Endothelial cell of umbilical vein (primary cell): ENCODE data around the gene DLEC1. TPM values are rescaled to one million over a fixed set of nuclear protein-coding genes. Genes with fewer than 3 reads are reported as not detected.

Source experiments
- BruUV-seq: library from RNA; stranded (reverse); fragments of 400-500 nt; replicated peaks from 2 replicates; lab custom pipeline; 2021; lab: Mats Ljungman, UMichigan
- CTCF ChIA-PET: fragments of 300-600, 350-600 bp; sonication (Branson Sonifier 250); formaldehyde crosslinking; loops from one replicate; lab custom pipeline; 2021; ENCODE audit warnings: antibody characterized with exemption, inconsistent platforms; lab: Charles Lee
- POLR2A ChIA-PET: fragments of 300-600, 350-600 bp; sonication (Branson Sonifier 250); formaldehyde crosslinking; loops from one replicate; lab custom pipeline; 2021; ENCODE audit warnings: antibody characterized with exemption, inconsistent platforms; lab: Charles Lee
- DNase-seq: peaks from one replicate; pipeline ENCODE4 v3.0.0-alpha.2; 2011; ENCODE audit warnings: low read depth, low spot score
- FAIRE-seq: peaks from 2 replicates; lab custom pipeline; 2011; peaks lifted over from hg19 to GRCh38; lab: Jason Lieb, UNC
- H2AFZ ChIP-seq: 2 replicates; pipeline ENCODE4 v1.6.0; 2012; ENCODE audit warnings: low read depth, low read length, control low read depth, inconsistent platforms
- H3K27ac ChIP-seq: 2 replicates; pipeline ENCODE4 v1.5.1; 2011; ENCODE audit warnings: low read depth, mild to moderate bottlenecking, control low read depth, low read length, moderate library complexity; ENCODE audit not compliant: insufficient read depth
- H3K27me3 ChIP-seq, 2 experiments: 2 replicates each; pipeline versions ENCODE4 v1.6.0 to v1.6.1; 2011; ENCODE audit warnings: low read length in 2 of 2, mixed read lengths in 1 of 2; ENCODE audit not compliant: control insufficient read depth in 2 of 2, insufficient read depth in 2 of 2
- H3K36me3 ChIP-seq, 2 experiments: 2 replicates in 1 of 2; 3 replicates in 1 of 2; pipeline ENCODE4 v1.5.1; 2011; ENCODE audit warnings: low read length in 2 of 2, mild to moderate bottlenecking in 1 of 2, moderate library complexity in 1 of 2; ENCODE audit not compliant: control insufficient read depth in 2 of 2, insufficient read depth in 2 of 2; ENCODE audit errors: extremely low read depth in 1 of 2
- H3K4me1 ChIP-seq: 3 replicates; pipeline ENCODE4 v1.5.1; 2011; ENCODE audit warnings: mild to moderate bottlenecking, low read length; ENCODE audit not compliant: control insufficient read depth, insufficient read depth; ENCODE audit errors: extremely low read depth
- H3K4me2 ChIP-seq: 2 replicates; pipeline ENCODE4 v1.6.1; 2011; ENCODE audit warnings: low read length, control low read depth, mixed read lengths; ENCODE audit not compliant: insufficient read depth
- H3K4me3 ChIP-seq, 3 experiments: fragments of 200-600 bp in 1 of 3; sonication (generic), shearing (Covaris generic) in 1 of 3; replicated peaks in 1 of 3; 2 replicates each; pipeline ENCODE4 v1.5.1; 2011 to 2016; ENCODE audit warnings: control low read depth in 3 of 3, low read length in 3 of 3, mild to moderate bottlenecking in 2 of 3, inconsistent platforms in 1 of 3, low read depth in 1 of 3, moderate library complexity in 1 of 3; ENCODE audit not compliant: insufficient read depth in 1 of 3
- H3K79me2 ChIP-seq: 2 replicates; pipeline ENCODE4 v1.6.0; 2012; ENCODE audit warnings: low read length, inconsistent platforms; ENCODE audit not compliant: control insufficient read depth, insufficient read depth
- H3K9ac ChIP-seq: replicated peaks from 2 replicates; pipeline ENCODE3; 2011; ENCODE audit warnings: low read length, control low read depth; ENCODE audit not compliant: insufficient read depth; ENCODE audit errors: extremely low read depth
- H3K9me1 ChIP-seq: replicated peaks from 3 replicates; pipeline ENCODE4 v1.6.0; 2011; ENCODE audit warnings: mild to moderate bottlenecking, low read length; ENCODE audit not compliant: control insufficient read depth, insufficient read depth; ENCODE audit errors: extremely low read depth
- H3K9me3 ChIP-seq: replicated peaks from 2 replicates; pipeline ENCODE4 v1.5.1; 2012; ENCODE audit warnings: low read length, inconsistent platforms; ENCODE audit not compliant: control insufficient read depth, insufficient read depth
- H4K20me1 ChIP-seq: replicated peaks from 2 replicates; pipeline ENCODE3; 2011; ENCODE audit warnings: mild to moderate bottlenecking, low read length; ENCODE audit not compliant: control insufficient read depth, insufficient read depth; ENCODE audit errors: extremely low read depth
- EZH2 ChIP-seq: IDR thresholded peaks from 2 replicates; pipeline ENCODE4 v1.6.1; 2012; ENCODE audit warnings: borderline replicate concordance, low read depth, mild to moderate bottlenecking, moderate library complexity, low read length, inconsistent platforms; ENCODE audit not compliant: severe bottlenecking
- FOS ChIP-seq: IDR thresholded peaks from 2 replicates; pipeline ENCODE4 v1.6.1; 2011; ENCODE audit warnings: mild to moderate bottlenecking, low read length, moderate library complexity, borderline replicate concordance; ENCODE audit not compliant: insufficient read depth
- MYC ChIP-seq: IDR thresholded peaks from one replicate; pipeline ENCODE4 v1.6.1; 2011; ENCODE audit warnings: mild to moderate bottlenecking, low read depth, low read length
- POLR2A ChIP-seq: IDR thresholded peaks from 2 replicates; pipeline ENCODE4 v1.6.1; 2012; ENCODE audit warnings: low read depth, mild to moderate bottlenecking, control low read depth, low read length
- dilution Hi-C: fragments of 300-500 bp; cut with MboI; formaldehyde crosslinking; loops from one replicate; pipeline ENCODE4 v1.15.0; 2019; ENCODE audit warnings: low sequenced_read_pairs; ENCODE audit not compliant: extremely low pct_ligation_motif_present
- intact Hi-C: fragments of 100-400 bp; cut with micrococcal nuclease; formaldehyde crosslinking; loops from one replicate; pipeline ENCODE4 v1.10.0; 2022
- polyA plus RNA-seq, 4 experiments: library from polyadenylated mRNA; depleted of rRNA in 3 of 4; stranded (reverse) in 3 of 4; unstranded in 1 of 4; fragments of >200 nt; gene quantifications; 2 replicates each; pipeline versions ENCODE4 v1.2.1 to v1.2.3, GENCODE V29; 2011 to 2012; ENCODE audit warnings: missing spikeins in 1 of 4
- total RNA-seq: library from RNA; stranded (reverse); gene quantifications from 2 replicates; pipeline ENCODE4 v1.2.3, GENCODE V29; 2021
- TF ChIP-seq, protein P1 (sequence below): IDR thresholded peaks from 2 replicates; pipeline ENCODE4 v1.6.1; 2011; ENCODE audit not compliant: insufficient read depth, insufficient read length

Gene DLEC1
- total and polyA plus RNA-seq, 2 donors (not counting 3 experiments of a cell fraction or from before 2014, with no cell fraction given): not detected

DNA sequence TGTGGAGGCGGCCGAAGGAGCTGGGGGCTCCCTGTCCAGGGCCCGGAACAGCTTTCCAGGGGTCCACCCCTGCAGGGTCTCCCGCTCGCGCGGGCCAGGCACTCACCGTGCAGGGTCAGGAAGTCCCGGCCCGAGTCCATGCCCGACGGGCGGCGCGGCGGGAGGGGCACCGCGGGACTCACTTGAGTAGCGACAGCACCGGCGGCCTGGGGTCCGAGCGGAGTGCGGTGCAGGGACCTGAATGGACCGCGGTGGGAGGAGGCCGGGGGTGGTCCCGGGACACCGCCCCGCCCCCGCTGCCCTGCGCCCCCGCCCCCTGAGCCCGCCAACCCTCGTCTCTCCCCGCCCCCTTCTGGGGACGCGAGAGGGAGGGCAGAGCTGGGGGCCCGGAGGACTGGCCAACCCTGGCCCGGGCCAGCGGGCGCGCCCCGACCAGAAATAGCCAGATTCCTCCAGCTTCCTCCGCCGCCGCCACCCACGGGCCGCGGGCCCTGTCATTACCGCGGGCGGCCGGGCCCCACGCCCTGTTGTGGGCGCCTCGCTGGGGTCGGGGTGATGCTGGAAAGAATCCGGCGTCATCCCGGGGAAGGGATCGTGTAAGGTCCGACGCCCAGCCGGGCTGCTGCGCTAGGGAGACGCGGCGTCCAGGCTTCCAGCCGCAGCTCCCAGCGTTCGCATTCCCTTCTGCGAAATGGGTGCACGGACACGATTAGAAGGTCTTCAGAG is 9.4 kb upstream of the DLEC1 start, which contains the start of gene PLCD1:
Gene PLCD1 (minus strand): TSS at position 243 of the 726 bp plus-strand sequence. CDS start 103 bp downstream, at position 140.
- Histone ChIP-seq H3K36me3 (no peaks in the 10 kb centered on the region), H4K20me1 (no peaks in the 10 kb centered on the region), H2AFZ (peak within 1 kb of the TSS; percentile 86), H3K9ac (peak within 1 kb of the TSS; percentile 66), H3K4me1 (peaks cover 11% of the 10 kb centered on the region), H3K9me1 (no peaks in the 10 kb centered on the region), H3K27me3 (no peaks in the 10 kb centered on the region), H3K4me3 (peak within 1 kb of the TSS; percentile 30 to 54 (median 48)), H3K4me2 (peak within 1 kb of the TSS; percentile 85), H3K27ac (no peak within 1 kb of the TSS), H3K79me2 (no peaks in the 10 kb centered on the region), H3K9me3 (no peaks in the 10 kb centered on the region)
- ChIA-PET CTCF (interaction anchor here (0.6 to 1.6 kb wide), 9 partner anchors 9 to 269 kb away, joined by 3 to 8 read pairs (median 3); partner anchors contain the start of gene DLEC1), POLR2A (interaction anchor here (0.7 kb wide), 1 partner anchor 164 kb away, joined by 4 read pairs; no protein-coding TSS in a partner anchor)
- DNase-seq: peak; percentile 43
- no peak for FAIRE-seq
- dilution Hi-C loops: no loop called here
- TF ChIP-seq POLR2A: peak; percentile 33
- no peak for TF ChIP-seq FOS
- TF ChIP-seq EZH2: peak; percentile 16
- no peak for TF ChIP-seq MYC
- TF ChIP-seq, protein P1, sequence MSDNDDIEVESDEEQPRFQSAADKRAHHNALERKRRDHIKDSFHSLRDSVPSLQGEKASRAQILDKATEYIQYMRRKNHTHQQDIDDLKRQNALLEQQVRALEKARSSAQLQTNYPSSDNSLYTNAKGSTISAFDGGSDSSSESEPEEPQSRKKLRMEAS: no peak
- no TSS peak for BruUV-seq
- intact Hi-C loops: no loop called here
